Endometrium (tissue), 2 donors: ENCODE results near the gene LUC7L2.
"Not testable (repeated sequence)": the region's sequence is repeated elsewhere in the genome, so short reads cannot be mapped to it uniquely, and the experiment has no call there.

Experiments used
- FAIRE-seq: peaks from 2 replicates; lab custom pipeline; 2012; peaks lifted over from hg19 to GRCh38; lab: Jason Lieb, UNC
- donor health status: control.
- donor health status: control.

LUC7L2 gene

DNA sequence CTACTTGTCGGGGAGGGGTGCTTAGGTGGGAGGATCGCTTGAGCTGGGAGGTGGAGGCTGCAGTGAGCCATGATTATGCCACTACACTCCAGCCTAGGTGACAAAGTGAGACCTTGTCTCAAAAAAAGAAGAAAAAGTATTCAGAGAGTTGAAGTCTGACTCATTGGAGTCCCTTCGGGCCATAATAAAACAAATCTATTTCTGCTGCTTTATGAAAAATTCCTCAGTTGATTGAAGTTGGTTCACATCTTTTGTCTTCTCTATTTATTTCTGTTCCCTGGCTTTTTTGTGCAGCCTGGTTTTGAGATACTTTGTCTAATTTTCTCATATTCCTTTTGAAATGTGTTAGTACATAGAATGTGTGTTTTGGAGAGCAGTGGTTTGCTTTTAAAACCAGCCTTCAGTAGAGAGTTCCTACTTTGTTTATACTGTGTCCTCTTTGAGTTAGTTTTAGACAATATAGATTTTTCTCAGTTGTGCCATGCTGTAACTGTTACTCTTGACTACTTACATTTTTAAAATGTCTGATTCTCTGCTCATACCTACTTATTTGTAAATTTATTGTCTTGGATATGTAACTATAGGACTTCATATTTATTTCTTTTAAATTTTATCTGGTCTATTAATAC, 36.7 kb downstream of the LUC7L2 start:
- no peak for FAIRE-seq

DNA sequence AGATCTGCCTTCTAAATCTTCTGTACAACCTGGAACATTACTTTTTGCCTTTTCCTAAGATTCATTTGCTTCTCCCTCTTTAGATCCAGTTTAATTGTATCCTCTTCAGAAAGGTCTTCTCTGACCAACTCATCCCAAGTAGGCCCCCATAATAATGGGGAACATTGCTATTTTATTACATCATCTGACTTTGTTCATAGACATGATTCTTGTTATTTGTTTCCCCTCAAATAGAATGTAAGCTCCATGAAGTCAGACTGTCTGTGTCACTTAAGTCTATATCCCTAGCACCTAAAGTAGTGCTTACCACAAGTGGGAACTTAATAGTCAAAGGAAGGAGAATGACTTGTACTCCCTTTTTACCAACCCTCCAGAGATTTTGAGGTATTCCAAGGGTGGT, 37.5 kb downstream of the LUC7L2 start:
- FAIRE-seq = no peak

DNA sequence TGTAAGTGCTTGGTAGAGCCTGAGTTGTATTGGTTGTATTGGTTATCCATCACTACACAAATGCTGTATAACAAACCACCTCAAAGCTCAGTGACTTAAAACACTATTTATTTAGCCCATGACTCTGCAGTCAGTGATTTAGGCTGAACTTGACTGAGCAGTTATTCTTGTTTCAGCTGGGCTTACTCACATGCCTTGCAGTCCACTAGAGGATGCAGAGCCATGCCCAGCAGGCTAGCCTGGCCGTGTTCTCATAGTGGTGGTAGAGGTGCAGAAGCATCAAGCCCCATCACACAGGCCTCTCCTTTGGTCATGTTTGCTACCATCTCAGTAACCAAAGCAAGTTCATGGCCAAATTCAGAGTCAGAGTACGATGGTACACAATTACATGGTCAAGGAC, 43.9 kb downstream of the LUC7L2 start:
- FAIRE-seq = no peak

DNA sequence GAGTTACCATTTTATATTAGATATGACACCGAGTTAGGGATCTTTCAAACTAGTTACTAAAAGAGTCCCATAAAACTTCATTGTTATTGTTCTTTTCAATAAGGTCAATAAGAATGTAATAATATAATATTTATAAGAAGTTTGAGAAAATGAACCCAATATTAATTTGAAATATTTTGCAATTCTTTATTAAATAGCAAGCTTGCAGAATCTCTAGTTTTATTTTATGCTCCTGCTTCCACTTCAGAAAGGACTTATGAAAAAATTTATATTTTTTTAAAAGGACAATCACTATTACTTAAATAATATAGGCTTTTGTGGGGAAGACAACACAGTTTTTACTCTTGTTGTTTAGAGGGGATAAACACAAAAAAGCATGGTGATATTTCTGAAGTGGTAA, 47.9 kb downstream of the LUC7L2 start:
- FAIRE-seq = no peak

DNA sequence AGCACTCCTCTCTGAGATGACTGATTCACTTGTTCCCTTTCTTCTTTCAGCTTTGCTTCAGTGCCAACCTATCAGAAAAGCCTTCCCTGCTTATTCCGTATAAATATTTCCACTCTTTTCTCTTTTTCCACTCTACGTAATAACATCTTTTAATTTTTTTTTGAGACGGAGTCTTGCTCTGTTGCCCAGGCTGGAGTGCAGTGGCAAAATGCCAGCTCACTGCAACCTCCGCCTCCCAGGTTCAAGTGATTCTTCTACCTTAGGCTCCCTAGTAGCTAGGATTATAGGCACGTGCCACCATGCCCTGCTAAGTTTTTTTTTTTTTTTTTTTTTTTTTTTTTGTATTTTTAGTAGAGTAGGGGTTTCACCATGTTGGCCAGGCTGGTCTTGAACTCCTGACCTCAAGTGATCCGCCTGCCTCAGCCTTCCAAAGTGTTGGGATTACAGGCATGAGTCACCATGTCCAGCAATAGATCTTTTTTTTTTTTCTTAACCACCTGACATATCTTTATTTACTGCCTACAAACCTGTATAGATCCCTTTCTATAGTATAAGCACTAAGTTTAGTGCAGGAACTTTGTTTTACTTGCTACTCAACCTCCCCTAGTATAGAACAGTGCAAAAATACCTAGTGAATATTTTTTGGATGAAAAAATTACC, 55.2 kb downstream of the LUC7L2 start:
- not testable (repeated sequence) for FAIRE-seq

GRCh38 chr7:139416405-139416804, 56.7 kb downstream of the LUC7L2 start:
- no peak for FAIRE-seq

DNA sequence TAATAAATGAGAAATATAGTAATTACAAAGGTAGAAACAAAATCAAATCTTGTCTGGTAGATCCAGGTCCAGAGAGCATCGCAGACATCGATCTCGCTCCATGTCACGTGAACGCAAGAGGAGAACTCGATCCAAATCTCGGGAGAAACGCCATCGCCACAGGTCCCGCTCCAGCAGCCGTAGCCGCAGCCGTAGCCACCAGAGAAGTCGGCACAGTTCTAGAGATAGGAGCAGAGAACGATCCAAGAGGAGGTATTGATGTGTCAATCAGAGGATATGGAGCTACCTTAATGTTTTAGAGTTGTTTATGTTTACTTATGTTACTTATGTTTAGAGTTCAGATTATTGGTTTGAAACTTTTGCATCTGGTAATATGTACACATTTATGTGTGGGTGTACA, 57.8 kb downstream of the LUC7L2 start:
- no peak for FAIRE-seq

- no peak for FAIRE-seq
Measured at GRCh38 chr7:139421123-139421522, 61.4 kb downstream of the LUC7L2 start.

GRCh38 chr7:139422126-139422525, 62.4 kb downstream of the LUC7L2 start:
- no peak for FAIRE-seq

- FAIRE-seq = no peak
Measured at GRCh38 chr7:139423091-139423490, 63.4 kb downstream of the LUC7L2 start.

DNA sequence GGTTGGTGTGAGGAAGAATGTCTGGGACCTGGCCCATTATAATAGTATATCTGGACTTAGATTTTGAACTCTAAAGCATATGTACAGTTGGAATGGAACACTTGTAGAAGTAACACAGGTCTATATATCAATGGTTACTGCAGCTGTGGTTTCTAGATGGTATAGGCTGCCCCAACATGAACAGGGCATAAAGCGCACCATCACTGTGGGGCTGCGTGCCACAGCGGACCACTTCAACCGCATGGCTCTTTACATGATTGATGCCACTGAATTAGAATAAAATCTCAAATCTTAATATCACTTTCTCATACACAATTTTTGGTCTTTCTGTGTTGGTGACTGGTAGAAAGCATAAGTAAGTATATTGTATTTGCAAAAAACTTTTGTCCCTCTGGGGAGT, 64.3 kb downstream of the LUC7L2 start:
- no peak for FAIRE-seq

GRCh38 chr7:139425701-139426100, 66.0 kb downstream of the LUC7L2 start:
- FAIRE-seq = not testable (repeated sequence)

GRCh38 chr7:139426258-139427028, 66.7 kb downstream of the LUC7L2 start:
- no peak for FAIRE-seq

GRCh38 chr7:139427029-139427420, 67.3 kb downstream of the LUC7L2 start:
- no peak for FAIRE-seq

GRCh38 chr7:139427788-139428187, 68.1 kb downstream of the LUC7L2 start:
- FAIRE-seq = no peak

DNA sequence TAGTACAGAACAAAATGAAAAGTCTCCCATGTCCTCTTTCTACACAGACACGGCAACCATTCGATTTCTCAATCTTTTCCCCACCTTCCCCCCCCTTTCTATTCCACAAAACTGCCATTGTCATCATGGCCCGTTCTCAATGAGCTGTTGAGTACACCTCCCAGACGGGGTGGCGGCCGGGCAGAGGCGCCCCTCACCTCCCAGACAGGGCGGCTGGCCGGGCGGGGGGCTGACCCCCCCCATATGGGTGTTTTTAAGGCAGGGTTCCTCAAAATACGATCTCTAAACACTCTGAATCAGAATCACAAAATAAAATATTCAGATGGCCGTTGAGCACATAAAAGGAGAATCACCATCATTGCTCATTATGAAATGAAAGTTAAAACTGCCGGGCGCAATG, 70.0 kb downstream of the LUC7L2 start:
- FAIRE-seq = not testable (repeated sequence)

DNA sequence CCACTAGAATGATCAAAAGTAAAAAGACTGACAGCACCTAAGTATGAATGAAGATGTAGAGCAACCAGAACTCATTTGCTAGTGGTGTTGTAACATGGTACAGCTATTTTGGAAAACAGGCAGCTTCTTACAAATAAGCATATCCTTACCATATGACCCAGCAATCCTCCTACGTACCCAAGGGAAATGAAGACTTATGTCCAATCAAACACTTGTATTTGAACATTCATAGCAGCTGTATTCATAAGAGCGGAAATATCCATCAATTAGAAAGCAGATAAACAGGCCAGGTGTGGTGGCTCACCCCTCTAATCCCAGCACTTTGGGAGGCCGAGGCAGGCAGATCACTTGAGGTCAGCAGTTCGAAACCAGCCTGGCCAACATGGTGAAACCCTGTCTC, 70.7 kb downstream of the LUC7L2 start:
- FAIRE-seq = no peak

GRCh38 chr7:139431010-139431409, 71.3 kb downstream of the LUC7L2 start:
- peak; percentile 41 for FAIRE-seq

DNA sequence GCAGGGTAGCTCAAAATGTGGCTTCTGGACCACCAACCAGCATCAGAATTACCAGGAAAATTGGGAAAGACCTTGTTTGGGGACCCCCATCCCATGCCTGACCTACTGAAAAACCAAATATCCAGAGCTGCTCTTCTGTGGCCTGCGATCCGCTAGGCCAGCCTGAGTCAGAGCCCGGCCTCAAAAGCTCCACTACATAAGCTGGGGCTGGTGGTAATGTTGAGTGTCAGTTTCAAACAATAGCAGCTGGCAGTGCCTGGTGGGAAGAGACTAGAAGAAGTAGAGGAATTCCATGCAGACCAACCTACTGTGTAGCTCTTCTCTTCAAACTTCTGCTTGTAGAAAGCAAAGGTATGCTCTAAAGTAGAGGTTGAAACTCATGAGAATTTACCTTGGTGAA, 71.8 kb downstream of the LUC7L2 start:
- no peak for FAIRE-seq

DNA sequence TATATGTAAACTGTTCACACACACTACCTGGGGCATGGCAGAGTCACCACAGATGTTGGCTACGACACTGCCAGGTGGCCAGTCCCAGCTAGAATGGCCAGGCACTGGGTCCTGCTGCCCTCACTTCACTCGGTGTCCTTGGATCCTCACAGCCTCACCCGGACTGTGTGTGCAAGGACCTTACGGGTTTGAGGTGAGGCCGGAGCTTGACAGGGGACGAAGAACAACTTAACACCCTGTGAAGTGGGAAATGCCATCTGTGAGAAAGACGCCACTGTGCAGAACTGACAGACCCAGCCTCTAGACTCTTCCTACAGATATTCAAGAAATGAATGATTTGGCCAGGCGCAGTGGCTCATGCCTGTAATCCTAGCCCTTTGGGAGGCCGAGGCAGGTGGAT, 77.1 kb downstream of the LUC7L2 start:
- FAIRE-seq = no peak

GRCh38 chr7:139439375-139439774, 79.7 kb downstream of the LUC7L2 start:
- FAIRE-seq = no peak

GRCh38 chr7:139441961-139442360, 82.3 kb downstream of the LUC7L2 start:
- FAIRE-seq = no peak
